GM10266 (cell line): ENCODE measurements around the gene HBQ1.
A peak's percentile ranks its signal among the peaks of the same experiment; 100 is the strongest.
"Not testable (repeated sequence)": the region's sequence is repeated elsewhere in the genome, so short reads cannot be mapped to it uniquely, and the experiment has no call there.

Source experiments
- DNase-seq: peaks from one replicate; pipeline ENCODE4 v3.0.0; 2012; ENCODE audit errors: extremely low spot score
- TF ChIP-seq, protein P1 (sequence below): IDR thresholded peaks from 2 replicates; pipeline ENCODE4 v1.5.1; 2012; ENCODE audit warnings: mild to moderate bottlenecking, low read depth; ENCODE audit not compliant: control insufficient read depth, insufficient read depth; ENCODE audit errors: missing control alignments

The HBQ1 gene

DNA sequence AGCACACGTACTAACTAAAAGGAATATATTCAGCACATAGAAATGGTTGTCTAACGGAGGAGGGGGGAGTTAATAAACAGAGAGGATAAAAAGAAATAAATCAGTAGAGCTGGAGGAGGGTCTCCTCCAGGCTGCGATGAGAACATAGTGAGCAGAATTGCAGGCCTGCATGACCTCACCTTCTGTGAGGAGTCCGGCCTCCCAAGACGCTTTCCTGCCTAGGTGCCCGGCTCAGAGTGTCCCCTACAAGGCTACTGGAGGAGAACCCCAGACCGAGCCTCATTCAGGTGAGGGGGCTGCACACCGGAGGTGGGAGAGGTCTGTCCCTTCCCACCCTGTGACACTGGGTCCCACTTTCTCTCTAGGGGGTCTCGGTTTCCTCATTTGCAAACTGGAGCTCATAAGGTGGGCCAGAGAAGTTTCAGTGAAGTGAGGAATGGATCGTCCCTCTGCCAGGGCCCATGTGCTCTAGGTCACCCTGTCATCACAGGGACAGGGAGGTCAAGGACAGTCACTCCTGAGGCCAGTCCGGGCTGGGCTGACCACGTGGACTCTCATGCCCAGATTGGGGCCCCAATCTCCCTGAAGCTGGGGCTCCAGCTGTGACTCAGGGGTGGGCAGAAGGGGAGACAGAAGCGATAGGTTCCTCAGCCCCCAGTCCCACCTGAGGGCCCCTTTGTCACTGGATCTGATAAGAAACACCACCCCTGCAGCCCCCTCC is 17.8 kb upstream of the HBQ1 start:
- TF ChIP-seq, protein P1, sequence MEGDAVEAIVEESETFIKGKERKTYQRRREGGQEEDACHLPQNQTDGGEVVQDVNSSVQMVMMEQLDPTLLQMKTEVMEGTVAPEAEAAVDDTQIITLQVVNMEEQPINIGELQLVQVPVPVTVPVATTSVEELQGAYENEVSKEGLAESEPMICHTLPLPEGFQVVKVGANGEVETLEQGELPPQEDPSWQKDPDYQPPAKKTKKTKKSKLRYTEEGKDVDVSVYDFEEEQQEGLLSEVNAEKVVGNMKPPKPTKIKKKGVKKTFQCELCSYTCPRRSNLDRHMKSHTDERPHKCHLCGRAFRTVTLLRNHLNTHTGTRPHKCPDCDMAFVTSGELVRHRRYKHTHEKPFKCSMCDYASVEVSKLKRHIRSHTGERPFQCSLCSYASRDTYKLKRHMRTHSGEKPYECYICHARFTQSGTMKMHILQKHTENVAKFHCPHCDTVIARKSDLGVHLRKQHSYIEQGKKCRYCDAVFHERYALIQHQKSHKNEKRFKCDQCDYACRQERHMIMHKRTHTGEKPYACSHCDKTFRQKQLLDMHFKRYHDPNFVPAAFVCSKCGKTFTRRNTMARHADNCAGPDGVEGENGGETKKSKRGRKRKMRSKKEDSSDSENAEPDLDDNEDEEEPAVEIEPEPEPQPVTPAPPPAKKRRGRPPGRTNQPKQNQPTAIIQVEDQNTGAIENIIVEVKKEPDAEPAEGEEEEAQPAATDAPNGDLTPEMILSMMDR: no peak
- no peak for DNase-seq

DNA sequence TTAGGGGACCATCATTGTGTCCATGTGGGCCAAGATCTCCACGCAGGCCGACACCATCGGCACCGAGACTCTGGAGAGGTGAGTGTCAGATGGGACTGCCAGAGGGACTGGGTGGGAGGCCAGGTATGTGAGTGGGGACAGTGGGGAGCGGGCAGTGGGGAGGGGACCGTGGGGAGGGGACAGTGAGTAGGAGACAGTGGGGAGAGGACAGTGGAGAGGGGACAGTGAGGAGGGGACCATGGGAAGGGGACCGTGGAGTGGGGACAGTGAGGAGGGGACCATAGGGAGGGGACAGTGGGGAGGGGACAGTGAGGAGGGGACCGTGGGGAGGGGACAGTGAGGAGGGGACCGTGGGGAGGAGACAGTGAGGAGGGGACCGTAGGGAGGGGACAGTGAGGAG is 17.1 kb upstream of the HBQ1 start:
- DNase-seq: not testable (repeated sequence)

DNA sequence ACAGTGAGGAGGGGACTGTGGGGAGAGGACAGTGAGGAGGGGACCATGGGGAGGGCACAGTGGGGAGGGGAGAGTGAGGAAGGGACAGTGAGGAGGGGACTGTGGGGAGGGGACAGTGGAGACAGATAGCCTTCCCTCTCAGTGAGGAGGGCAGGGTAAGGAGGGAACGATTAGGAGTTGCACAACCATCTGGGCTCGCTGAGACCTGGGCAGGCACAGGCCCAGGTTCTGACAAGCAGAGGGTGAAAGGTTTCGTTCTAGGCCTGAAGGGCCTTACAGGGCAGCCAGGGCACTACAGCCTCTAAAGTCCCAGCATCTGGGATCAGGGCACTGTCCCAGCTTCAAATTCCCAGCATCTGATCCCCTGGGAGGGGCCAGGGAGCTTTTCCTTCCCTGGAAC is 16.6 kb upstream of the HBQ1 start:
- not testable (repeated sequence) for DNase-seq

DNA sequence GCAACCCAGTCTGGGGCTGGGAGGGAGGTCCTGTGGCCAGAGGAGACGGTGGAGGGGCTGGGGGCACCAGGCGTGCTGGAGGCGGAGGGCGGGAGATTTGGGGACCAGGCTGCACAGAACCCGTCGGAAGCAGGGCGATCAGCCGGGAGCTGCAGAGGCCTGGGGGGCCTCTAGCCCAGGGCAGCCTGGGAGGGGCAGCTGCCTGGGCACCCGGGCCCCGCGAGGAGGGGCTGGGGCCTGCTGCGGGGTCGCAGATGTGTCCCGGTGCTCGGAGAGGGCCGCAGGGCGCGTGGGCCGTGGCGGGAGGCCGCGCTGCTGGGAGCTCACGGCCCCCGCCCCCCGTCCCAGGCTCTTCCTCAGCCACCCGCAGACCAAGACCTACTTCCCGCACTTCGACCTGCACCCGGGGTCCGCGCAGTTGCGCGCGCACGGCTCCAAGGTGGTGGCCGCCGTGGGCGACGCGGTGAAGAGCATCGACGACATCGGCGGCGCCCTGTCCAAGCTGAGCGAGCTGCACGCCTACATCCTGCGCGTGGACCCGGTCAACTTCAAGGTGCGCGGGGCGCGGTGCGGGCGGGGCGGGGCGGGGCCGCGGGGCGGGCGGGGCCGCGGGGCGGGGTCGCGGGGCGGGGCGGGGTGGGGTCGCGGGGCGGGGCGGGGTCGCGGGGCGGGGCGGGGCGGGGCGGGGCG is 16.0 kb upstream of the HBQ1 start:
- DNase-seq: not testable (repeated sequence)

DNA sequence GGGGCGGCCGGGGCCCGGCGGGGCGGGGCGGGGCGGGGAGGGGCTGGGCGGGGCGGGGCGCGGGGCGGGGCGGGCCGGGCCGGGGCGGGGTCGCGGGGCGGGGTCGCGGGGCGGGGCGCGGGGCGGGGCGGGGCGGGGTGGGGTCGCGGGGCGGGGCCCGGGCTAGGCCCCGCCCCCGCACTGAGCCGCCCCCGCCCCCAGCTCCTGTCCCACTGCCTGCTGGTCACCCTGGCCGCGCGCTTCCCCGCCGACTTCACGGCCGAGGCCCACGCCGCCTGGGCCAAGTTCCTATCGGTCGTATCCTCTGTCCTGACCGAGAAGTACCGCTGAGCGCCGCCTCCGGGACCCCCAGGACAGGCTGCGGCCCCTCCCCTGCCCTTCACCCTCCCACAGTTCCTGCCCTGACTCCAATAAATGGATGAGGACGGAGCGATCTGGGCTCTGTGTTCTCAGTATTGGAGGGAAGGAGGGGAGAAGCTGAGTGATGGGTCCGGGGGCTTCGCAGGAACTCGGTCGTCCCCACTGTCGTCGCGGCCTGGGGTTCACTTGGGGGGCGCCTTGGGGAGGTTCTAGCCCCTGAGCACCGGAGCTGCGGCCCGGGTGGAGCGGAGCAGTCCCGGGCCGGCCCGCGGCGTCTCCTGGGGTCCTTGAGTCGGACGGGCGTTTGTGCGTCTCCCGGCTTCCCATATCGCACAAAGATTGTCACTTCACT is 15.3 kb upstream of the HBQ1 start:
- TF ChIP-seq, protein P1: no peak

DNA sequence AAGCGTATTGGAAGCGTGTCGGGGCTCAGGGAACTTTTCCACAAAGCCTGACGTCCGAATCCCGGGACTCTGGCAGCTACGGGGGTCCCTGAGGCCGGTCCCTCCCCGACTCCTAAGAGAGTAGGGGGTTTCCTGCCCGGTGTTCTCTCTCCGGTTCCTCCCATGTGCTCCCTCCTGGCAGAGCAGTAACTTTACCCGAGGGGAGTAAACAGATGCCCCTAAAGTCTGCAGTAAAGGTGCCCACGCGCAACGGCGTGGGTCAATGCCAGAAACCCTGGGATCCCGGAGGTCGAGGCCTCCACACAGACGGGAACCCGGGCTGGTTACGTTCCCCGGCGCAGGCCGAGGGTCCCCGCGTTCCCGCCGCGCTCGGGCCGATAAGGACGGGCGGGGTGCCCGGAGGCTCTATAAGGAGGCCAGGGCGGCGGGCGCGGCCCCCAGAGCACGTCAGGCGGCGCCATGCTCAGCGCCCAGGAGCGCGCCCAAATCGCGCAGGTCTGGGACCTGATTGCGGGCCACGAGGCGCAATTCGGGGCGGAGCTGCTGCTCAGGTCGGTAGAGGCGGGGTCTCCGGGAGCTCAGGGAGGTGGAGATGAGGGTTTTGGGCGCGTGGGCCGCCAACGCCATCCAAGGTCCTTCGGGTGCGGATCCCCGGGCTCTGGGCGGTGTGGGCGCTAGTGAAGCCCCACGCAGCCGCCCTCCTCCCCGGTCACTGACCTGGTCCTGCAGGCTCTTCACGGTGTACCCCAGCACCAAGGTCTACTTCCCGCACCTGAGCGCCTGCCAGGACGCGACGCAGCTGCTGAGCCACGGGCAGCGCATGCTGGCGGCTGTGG is 14.5 kb upstream of the HBQ1 start, which contains the start of gene HBM:
HBM (plus strand) TSS at position 440 of the 836 bp plus-strand sequence; CDS start at position 460, 20 bp downstream.
- DNase-seq: no peak
- TF ChIP-seq, protein P1: no peak

More for the DNA sequence above, 15.3 kb upstream of the HBQ1 start:
- peak; percentile 83 for DNase-seq

DNA sequence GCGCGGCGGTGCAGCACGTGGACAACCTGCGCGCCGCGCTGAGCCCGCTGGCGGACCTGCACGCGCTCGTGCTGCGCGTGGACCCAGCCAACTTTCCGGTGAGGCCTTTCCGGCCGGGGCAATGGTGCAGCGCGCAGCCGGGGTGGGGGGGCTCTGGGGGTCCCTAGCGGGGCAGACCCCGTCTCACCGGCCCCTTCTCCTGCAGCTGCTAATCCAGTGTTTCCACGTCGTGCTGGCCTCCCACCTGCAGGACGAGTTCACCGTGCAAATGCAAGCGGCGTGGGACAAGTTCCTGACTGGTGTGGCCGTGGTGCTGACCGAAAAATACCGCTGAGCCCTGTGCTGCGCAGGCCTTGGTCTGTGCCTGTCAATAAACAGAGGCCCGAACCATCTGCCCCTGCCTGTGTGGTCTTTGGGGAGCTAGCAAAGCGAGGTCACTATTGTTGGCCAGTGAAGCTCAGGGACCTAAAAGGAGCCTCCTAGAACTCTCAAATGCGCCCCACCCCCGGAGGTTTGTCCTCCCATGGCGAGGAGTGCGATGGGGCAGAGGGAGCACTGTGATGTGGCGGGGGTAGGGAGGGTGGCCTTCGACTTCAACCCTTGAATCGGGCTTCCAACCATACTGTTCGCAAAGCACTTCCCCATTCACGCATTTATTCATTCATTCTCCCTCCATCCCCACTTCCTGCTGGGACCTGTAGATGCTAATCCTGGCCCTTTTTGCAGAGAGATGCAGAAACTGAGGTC is 13.7 kb upstream of the HBQ1 start:
- TF ChIP-seq, protein P1: no peak
- DNase-seq: no peak

DNA sequence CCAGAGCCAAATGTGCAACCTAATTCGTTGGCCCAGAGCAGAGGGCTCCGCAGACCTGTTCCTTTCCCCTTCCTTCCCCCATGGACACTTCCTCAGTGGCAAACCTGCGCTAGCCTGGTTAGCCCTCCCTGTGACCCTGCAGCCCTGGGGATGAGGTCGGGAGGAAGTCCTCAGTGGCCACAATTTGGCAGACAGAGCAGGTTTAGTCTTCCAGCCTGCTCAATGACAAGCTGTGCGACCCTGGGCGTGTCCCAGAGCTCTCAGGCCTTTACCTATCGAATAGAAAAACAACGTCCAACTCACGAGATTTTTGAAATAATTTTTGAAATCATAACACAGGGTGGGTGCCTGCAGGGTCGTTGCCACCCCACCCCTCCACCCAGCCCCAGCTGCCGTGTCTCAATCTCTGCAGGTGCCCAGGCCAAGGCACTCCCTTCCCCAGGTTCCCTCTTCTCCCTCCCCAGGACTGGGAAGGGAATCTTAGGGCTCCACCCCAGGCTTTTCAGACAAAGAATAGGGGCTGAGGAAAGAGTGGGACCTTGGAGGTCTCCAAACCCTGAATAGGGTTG is 13.1 kb upstream of the HBQ1 start:
- TF ChIP-seq, protein P1: no peak
- no peak for DNase-seq
